GM18858 (cell line): ENCODE data around the gene CREB3L2.
"Not testable (repeated sequence)": the region's sequence is repeated elsewhere in the genome, so short reads cannot be mapped to it uniquely, and the experiment has no call there.

Experiments used
- ATAC-seq: cut with Tn5 transposase; IDR thresholded peaks from one replicate; pipeline ENCODE4 v1.9.1; 2021; ENCODE audit not compliant: unreplicated experiment

The CREB3L2 gene

DNA sequence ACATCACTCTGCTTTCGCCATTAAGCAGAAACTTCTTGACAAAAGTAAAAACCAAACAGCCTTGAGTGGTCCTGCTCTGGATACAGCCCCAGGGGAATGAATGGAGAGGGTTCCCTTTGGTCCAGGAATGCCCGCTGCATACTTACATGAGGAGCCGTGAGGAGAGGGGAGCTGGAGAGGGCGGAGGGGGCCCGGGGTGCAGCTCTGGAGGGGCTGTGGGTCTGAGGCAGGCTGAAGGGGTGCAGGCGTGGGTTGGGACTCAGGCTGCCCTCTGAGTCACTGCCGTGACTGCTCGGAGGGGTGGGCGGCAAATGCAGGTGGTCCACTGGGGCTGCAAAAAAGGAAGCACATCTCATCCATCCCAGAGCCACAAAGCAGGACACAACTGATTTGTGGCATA lies 93.8 kb downstream of the CREB3L2 start:
- no peak for ATAC-seq

DNA sequence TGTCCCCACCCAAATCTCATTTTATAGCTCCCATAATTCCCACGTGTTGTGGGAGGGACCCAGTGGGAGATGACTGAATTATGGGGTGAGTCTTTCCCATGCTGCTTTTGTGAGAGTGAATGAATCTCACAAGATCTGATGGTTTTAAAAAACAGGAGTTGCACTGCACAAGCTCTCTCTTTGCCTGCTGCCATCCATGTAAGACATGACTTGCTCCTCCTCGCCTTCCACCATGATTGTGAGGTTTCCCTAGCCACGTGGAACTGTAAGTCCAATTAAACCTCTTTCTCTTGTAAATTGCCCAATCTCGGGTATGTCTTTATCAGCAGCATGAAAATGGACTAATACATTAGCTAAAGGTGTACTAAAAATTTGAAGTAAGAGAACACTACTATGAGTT lies 95.2 kb downstream of the CREB3L2 start:
- not testable (repeated sequence) for ATAC-seq

DNA sequence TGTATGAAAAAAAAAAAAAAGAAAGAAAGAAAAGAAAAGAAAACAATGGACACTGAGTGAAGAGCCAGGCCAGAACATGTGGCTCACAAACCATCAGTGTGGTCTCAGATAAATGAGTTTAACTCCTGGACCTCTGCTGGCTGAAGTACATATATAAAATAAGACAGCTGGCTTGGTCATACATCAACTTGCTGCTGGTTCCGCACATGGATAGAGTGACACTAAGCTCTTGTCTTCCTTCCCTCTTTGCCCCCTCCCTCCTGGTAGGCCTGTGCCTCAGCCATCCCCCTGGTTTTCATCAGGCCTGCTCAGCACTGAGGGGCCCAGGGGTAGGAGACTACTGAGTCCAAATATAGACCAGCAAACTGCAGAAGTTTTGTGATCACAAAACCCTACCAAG lies 97.1 kb downstream of the CREB3L2 start:
- no peak for ATAC-seq

DNA sequence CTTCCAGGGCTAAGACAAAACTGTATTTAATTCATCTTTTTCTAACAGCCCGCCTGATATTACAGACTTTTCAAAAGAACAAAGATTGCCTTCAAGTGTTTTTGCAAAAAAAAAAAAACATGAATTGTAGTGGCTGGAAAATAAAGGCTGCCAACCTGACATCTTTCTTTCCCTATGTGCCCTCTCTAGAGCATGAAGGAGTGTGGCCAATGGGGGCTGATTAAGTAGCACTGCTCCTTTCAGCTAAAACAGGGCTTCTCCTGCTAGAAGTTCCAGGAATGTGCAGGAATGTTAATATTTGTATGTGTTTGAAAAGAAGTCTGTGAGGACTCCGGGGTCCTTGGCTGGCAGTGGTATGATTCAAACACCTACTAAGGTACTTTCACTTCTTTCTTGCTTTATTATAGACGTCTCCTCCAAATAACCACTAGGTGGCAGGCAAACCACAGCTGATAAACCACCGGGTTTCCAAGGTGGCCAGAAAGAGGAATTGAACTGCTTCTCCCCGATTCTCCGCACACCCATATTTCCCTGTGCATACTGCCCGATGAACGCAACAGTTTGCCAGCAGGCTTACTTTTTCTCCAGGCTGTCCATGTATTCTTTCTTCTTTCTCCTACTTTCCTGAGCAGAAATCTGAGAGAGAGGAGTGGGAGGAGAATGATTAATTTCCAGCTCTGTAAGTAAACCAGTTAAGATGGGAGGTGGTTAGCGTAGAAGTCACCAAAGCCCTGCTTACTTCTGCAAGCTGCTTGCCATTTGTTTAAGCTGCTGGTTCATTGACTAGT lies 98.3 kb downstream of the CREB3L2 start:
- peak; percentile 79 for ATAC-seq

DNA sequence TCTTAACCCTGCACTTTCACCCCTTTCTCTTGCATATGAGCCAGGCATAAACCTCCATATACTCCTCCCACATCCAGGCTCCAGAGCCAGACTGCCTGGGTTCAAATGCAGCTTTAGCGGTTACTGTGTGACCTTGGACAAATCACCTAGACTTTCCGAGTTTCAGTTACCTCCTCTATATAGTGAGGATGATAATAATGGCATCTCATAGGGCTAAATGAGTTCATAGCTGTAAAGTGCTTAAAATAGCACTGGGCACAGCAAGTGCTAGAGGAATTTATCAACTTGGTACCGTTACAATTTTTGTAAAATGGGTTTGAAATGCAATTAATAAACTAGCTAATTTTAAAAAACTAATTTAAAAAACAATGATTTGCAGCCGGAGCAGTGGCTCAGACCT lies 101.7 kb downstream of the CREB3L2 start:
- no peak for ATAC-seq

DNA sequence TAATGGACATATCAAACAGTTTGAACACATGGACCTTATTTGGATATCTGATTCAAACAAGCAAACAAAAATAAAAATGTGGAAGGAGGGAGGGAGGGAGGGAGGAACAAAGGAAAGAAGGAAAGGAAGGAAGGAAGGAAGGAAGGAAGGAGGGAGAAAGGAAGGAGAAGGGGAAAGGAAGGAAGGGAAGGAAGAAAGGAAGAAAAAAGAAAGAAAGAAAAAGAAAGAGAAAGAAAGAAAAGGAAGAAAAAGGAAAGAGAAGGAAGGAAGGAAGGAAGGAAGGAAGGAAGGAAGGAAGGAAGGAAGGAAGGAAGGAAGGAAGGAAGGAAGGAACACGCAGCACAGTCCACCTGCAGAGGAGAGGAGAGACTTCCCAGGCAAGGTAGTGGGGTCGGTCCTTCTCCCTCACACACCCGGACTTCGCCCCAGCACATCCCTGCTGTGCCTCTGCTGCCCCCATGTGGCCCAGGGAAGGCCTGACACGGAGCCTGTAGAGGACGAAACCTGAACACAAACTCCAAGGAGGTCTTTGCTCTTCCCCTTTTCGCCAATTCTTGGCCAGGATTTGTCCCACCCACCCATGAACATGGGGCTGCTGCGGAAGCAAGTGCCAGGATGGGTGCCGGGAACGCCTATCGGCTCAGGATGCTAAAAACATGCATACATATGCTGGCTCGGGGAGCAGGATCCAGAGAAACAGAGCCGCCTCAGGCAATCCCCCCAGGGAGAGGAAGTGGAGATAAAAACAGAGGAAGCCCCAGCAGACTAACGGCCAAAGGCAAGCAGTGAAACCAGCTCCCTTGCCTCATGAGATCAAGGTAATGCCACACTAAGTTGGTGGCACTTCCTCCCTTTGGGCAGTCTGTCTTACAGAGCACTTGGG lies 102.8 kb downstream of the CREB3L2 start:
- peak; percentile 59 for ATAC-seq

DNA sequence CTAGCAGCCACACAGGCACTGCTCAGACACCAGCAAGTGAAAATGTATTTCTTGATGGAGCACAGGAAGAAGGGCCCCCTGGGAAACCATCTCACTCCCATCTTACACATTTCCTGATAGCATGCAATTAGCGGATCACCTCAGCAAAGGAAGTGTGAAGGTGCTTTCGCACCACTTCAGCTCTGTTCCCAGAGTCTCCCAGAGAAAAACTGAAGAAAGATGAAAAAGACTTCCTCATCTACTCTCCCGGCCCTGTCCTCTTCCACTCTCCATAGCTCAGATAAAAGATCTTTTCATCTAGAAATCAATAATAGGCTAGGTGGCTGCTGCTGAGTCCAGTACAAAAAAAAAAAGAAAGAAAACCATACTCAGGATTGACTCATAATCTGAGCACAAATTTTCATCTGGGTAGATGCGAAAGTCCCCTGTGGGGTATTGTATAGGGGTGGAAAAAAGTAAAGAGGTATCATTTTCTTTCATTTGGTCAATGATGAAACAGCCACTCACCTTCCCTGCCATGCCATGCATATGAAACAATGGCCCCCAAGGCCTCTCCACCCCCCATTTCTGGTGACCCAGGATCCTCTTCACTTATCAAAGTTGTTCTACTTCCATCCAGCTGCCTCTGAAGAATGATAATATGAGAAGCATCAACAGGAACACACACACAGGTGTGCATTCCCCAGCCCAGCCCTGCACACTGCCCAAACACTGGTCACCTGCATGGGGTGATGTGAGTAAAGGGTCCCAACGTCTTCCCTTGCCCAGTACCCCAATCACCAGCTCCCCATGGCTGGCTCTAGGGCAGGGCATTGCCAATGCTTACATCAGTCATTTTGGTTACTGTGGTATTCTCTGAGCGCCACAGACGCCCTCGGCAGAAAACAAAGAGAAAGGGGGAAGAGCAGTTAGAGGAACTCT lies 106.3 kb downstream of the CREB3L2 start:
- ATAC-seq: peak; percentile 68

DNA sequence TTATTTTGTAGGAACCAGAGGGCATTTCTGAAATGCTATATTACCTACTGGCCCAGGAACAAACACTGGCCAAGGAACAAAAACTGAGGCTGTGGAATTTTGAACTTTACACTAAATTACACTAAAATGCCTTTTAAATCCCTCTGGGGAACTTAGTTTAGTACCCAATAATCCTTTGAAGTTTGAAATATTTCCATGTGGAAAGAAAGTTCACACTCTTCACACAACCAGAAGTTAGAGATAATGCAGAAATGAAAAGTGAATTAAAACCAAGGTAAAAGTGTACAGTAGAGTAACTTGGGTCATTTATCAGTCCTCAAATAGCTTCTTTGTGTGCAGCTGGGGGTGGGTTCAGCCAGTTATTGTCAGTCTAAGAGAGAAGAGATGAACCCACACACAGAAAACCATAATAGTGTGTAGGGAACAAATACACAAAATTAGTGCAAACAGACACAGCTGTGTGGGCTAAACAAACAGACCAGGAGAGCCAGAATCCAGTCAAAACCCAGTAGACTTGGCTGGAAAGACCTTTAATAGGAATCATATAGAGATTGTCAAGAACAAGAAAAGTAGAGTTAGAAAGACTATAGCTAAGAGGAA lies 108.6 kb downstream of the CREB3L2 start:
- no peak for ATAC-seq

DNA sequence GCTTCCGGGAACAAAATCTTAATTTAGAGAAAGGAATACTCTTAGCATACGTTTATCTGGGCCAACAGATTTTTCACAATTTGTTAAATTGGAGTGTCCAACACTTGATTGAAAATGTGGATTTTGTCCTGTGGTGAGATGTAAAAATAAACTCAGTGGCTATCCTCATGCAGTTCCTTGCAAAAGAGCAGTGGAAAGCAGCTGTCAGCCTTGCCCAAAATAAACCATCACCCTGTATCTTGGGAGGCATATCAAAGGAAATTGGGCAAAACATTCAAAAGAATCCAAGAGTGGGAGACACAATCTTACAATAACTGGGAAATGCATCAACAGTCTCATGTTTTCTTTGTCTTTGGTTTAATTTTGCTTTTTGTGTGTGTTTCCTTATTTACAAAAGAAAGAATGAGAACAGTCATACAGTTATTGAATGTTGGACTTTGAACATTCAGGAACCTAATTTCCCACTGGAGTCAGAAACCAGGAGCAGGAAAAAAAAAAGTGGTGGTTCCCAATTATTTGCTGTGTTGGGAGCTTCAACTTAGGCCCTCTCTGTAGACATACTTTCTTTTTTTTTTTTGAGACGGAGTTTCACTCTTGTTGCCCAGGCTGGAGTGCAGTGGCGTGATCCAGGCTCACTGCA lies 110.8 kb downstream of the CREB3L2 start:
- ATAC-seq: no peak

DNA sequence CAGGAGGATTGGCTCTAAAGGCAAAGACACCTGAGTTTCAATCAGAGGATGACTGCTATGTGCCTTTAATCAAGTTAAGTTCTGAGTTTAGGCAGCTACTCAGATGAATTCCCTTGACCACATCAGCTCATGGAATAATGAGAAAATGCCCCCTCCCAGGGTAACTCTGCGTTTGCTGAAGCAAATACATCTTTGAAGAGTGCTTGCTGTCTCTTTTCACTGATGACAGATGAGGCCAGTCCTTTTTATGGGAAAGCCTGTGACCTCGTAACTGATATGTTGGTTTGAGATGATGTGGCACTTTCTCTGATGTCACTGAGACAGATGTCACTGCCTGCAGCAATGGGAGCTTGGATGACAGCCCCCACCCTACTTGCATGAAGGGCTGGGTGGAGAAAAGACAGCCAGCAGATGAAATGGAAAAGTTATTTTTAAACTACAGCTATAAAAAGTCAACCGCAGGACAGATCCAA lies 111.4 kb downstream of the CREB3L2 start:
- no peak for ATAC-seq

DNA sequence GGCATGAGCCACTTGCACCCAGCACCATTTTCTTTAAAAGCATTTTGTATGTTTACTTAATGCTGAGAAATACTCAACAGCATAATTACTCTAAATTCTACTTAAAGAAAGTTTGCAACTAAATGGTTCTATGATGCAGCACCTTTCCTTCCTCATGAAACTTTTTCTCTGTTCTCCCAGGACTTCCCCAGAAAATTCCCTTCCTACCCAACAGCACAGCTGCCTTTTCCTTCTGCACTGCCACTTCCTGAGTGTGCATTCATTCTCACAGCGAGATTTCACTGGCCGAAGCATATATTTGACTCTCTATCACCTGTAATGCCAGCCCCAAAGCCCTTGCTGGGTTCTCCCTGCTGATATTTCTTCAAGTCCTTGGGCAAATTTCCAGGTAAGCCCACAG lies 113.6 kb downstream of the CREB3L2 start:
- no peak for ATAC-seq

DNA sequence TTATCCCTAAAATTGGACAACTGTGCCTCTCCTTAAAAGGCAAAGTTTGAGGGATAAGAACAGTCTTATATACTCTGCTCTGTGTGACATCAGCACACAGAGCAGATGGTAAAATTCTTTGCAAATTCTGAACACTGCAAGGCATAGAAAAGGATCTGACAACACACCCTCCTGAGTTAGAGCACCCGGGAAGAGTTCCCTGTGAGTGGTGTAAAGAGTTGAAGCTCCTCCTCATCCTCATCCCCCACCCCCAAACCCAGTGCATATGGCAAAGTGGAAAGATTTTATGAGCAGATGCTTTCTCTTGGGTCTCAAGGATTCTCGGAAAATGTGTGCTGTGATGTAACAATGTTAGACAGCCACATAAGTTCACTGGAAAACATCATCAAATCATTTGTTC lies 115.1 kb downstream of the CREB3L2 start:
- ATAC-seq: no peak

DNA sequence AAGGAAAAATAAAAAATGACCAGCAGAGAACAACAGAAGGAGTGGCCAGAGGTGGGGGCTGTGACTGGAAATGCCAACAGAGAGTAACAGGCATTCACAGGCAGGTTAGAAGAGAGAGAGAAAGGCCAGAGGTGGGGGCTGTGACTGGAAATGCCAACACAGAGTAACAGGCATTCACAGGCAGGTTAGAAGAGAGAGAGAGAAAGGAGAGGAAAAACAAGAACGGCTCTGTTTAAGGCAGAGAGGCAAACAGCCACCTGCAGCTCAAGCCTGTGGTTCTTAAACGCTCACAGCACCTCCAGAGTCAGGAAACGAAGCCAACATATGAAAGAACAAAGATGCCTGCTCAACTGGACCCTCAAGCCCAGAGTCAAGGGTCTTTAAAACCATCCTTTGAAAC lies 115.6 kb downstream of the CREB3L2 start:
- no peak for ATAC-seq

DNA sequence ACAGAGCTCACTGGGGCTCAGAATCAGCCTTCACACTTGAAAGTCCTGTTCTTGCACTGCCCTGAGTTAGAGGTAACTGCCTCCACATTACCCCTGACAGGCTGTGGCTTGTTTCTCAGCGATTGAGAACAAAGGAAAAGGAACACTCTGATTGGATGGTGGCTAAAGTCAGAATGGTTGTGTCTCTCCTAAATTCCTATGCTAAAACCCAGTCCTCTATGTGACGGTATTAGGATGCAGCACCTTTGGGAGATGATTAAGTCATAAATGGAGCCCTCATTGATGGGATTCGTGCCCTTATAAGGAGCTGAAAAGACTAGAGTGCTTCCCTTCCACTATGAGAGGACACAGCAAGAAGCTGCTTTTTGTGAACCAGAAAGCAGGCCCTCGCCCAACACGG lies 116.2 kb downstream of the CREB3L2 start:
- no peak for ATAC-seq

DNA sequence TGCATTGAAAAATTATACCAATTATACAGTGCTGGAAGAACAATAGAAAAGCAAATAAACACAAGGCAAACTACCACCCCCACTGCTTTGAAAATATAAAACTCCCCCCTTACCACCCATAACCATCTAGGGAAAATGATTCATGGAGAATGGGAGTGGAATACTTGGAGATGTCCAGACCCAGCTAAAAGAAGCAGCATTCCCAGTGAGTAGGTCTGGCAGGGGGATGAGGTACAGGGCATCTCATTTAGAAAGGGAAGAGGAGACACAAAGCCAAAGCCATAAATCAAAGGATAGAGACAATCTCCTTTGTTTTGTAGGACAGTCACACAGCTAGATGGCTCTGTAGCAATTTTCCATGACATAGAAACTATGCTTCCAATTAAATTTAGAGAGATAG lies 119.1 kb downstream of the CREB3L2 start:
- no peak for ATAC-seq

DNA sequence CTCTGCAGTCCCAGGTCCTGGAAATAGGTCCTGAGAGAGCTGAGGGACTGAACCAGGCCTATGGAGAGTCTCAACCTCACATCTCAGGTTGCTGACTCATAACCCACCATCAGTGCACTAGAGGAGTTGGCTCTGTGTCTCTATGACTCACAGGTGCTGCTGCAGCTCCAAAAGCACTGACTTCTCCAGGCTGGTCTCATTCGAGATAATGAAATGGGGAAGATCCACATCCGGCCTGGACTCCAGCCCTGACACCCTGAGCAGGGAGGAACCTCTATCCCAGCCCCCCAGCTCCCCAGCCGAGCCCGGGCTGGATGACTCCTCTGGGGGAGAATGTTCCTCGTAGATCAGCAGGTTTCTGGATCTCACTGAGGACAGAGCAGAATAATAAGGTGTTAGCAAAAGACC lies 119.6 kb downstream of the CREB3L2 start:
- peak; percentile 97 for ATAC-seq

DNA sequence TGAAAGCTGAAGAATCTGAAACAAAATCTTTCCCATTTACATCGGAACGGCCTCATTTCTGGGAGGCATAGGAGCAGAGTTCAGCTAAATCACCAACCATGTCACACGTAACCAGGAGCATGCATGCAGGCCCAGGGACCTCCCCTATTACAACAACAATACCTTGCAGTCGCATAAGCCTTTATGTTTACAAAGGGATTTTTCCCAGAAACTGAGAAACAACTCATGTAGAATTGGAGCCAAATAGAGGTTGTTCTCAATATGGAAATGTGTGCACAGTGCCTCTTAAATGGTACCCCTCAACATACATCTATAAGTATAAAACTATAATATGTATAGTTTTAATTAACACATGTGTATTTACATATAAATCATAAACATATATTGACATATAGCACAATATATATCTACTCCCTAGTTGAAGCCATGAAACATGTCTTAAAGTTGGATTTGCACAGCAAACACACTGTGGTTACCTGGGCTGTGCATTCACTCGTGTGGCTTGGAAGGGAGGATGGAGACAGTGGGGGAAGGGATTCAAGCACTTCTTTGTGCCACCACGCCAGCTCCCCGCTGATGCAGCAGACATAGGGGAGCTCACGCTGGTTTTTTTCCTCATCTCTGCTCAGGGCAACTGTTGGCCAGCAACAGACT lies 120.2 kb downstream of the CREB3L2 start:
- ATAC-seq: no peak

DNA sequence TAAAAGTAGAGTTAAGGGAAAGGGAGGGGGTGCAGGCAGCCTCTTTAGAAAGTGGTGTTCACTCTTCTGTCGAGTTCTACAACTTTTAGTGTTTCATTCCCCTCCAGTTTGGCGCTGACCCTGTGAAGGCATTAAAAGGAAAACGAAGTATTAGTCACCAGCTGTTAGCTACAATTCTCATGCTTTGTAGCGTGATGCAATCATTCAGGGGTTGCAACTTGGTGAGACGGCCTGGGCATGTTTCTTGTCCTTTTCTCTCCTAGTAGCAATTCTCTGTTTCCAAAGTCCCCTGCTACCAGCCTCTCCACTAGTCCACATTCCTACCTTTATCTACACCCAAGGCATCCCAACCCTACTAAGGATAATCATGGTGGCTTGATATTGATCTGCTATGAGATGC lies 121.5 kb downstream of the CREB3L2 start:
- ATAC-seq: no peak

DNA sequence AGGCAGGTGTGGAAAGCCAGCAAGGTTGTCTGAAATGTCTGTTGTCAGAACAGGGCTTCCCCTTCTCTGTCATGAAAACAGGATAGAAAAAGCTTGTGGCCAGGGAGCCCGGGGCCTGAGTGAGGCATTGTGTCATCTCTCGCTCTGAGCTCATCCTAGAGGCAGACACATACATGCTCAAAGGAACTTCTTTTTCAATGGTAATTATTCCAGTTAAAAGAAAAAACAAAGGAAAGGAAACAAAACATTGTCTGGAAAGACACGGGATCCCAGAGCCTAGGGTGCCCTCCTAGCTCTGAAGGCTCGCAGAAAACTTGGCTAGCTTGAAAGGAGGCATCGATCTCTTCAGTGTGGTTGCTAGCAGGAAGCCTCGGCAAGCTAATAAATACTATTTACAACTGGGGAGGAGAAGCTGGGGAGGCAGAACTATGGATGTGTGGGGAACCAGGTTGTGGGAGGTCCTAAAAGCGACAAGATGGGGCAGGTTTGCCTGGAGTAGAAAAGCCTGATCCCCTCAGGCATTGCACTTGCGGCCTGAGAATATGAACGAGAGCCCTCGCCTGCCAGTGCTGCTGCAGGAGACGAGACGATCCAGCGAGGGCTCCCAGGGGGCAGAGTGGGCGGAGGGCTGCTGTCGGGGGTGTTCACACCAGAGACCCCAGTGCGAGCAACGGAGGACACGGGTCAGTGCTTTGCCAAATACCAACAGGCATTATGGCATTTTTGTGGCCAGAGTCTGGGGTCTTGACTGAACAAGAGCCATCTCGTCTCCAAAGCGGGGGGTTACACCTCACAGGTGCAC lies 122.3 kb downstream of the CREB3L2 start:
- ATAC-seq: no peak
